Midbrain (tissue), 1 donor: Measurements from ENCODE around the gene KCNQ4.

Experiments used
- DNase-seq: peaks from one replicate; lab custom pipeline; 2025; lab: John Stamatoyannopoulos, UW

The KCNQ4 gene

DNA sequence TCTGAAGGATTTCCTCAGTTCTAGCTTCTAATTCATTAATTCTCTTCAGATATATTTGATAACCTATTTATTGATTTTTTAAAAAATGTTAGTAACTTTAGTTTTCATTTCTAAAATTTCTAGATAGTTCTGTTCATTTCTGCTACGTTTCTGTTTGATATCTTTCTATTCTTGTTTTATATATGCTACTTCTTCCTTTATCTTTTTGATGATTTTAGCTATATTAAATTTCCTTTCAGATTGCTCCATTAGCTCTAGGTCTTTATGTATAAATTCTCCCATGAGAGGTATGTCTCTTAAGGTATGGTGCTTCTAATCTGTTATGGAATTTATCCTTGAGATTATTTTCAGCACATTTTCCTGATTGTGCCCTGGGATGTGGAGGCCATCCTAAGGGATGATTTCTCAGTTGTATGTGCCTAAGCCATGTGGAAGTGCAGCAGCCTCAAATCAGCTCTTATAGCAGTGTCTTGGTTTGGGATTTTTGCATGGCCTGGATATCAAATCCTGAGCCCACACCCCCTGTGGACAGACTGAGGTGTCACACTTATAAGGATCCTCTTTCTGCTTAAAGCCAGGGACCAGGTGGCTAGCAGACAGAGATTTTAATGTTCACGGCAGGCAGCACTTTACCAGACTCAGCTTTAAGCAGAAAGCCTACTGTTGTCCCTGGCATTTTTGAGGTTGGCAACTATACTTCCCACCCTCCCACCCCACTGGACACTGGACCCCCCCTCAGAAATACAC is 6.2 kb upstream of the KCNQ4 start:
- DNase-seq, result no peak

DNA sequence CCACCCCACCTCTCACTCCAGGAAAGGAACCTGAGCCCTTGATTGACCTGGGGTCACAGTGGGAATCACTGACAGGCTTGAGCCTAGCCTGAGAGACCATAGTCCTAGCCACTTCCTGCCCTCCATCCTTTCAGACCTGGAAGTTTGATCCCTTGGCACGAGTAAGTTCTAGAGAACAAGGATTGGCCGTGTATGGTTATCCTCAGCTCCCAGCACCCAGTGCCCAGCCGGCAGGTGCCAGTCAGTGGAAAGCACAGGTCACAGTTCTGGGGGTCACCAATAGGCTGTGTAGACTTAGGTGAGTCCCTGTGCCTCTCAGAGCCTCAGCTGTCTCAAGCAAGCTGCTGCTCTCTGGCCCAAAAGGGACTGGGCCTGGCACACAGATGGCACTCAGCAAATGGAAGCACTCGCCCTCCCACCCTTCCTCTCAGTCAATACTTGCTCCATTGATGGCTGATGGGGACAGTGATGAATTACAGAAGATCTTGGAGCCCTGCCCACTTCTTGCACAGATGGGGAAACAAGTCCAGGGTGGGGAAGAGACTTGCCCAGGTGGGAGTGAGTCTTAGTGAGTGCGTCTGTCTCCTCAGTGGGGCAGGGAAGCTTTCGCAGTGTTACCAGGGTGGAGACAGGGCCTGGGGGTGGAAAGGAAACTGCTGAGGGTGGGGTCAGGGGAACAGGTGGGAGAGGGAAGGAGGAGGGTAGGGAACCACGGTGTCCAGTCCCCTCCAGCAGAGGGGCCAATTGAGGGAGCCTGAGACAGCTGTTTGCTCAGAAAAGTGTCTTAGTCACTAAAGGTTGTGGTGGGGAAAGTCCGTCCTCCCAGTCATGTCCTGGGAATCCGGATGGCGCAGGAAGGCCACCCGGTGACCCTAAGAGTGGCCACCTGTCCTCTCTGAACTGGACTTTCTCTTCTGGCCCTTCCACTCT is 2.6 kb upstream of the KCNQ4 start:
- DNase-seq, result no peak

DNA sequence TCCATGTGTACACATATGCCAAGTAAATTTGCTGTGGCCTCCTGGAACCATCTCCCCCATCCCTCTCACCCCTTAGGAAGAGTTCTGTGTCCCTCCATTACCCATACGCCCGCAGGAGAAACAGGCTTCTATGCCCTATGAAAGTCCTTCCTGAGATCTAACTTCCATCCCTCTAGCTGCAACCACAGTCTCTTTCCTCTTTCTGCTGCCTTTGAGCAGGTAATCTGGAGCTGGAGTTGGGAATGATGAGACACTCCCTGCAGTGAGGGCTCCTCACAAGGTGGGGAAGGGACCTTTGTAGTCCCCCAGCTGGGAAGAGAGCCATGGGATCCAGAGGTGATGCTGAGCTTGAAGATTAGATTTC is 2.0 kb upstream of the KCNQ4 start:
- DNase-seq, result no peak

DNA sequence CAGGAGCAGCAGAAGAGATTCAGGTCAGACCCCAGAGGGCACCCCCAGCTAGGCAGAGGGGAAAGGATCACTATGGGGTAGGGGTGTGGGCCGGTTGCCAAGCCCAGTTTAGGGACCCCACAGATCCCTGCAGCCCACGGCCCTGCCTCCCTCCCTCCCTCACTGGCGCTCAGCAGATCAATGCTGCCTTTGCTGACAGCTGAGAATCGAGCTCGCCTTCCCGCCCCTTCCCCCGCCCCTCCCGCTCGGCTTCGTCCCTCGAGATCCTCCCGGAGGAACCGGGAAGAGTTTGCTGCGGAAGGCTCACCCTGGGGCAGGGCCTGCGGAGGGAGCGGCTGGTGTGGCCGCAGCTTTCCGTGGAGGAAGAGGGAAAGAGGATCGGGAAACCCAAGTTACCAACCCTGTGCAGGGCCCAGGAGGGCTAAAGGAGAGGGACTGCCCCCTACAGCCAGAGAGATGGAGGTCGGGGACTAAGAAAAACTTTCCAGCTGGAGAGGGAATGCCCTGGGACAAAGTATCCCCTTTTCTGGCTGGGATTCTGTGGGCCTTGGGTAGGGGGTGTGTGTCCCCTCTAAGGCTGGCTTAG is 1.1 kb upstream of the KCNQ4 start:
- DNase-seq, result no peak

DNA sequence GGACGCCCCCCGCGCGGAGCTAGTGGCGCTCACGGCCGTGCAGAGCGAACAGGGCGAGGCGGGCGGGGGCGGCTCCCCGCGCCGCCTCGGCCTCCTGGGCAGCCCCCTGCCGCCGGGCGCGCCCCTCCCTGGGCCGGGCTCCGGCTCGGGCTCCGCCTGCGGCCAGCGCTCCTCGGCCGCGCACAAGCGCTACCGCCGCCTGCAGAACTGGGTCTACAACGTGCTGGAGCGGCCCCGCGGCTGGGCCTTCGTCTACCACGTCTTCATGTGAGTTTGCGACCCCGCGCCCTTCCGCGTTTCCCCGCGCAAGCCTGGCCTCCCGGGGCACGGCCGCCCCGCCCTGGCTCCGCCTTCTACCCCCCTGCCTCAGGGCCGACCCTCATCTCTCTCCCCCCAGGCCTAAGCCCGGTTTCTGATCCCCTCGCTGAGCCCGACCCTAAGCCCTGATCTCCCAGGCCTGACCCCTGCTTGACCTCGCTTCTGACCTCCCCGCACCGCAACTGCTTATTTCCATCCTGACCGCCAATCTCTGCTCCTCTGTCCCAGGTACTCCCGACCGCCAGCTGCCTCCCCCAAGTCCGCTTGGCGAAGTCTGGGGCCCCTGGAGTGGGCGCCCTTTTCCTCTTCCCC is 669 bp downstream of the KCNQ4 start:
- DNase-seq, result no peak

DNA sequence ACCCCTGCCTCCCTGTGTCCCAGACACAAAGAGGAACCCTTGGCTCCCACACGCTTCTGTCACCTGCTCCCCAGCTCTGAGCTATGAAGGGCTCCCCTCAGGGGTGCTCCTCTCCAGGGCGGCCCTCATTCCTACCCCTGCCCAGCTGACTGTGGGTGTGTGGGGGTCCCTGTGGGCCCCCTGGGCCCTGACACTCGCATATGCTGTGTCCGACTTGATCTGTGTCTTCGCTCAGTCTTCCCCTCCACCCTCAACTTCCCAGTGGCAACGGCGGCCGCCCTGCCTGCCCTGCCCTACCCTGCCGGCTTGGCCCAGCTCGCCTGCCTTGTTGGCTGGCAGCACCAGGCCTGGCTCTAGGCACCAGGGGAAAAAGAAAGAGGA is 1.2 kb downstream of the KCNQ4 start:
- DNase-seq, result no peak

DNA sequence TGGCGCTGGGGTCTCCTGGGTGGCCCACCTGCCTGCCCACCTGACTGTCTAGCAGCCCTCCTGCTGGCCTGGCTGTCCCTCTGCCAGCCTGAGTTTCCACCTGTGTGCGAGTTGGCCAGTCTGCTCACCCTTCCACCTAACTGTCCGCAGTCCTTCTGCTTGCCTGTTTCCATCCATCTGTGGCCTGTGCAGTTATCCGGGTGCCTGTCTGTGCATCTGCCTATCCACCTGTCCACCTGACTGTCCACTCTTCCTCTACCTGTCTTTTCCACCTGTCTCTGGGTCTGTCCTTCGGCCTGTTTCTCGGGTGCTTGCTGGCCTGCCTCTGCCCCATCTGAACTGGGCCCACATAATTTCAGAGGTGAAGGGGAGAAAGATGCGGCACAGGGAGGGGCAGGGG is 1.9 kb downstream of the KCNQ4 start:
- no peak for DNase-seq

DNA sequence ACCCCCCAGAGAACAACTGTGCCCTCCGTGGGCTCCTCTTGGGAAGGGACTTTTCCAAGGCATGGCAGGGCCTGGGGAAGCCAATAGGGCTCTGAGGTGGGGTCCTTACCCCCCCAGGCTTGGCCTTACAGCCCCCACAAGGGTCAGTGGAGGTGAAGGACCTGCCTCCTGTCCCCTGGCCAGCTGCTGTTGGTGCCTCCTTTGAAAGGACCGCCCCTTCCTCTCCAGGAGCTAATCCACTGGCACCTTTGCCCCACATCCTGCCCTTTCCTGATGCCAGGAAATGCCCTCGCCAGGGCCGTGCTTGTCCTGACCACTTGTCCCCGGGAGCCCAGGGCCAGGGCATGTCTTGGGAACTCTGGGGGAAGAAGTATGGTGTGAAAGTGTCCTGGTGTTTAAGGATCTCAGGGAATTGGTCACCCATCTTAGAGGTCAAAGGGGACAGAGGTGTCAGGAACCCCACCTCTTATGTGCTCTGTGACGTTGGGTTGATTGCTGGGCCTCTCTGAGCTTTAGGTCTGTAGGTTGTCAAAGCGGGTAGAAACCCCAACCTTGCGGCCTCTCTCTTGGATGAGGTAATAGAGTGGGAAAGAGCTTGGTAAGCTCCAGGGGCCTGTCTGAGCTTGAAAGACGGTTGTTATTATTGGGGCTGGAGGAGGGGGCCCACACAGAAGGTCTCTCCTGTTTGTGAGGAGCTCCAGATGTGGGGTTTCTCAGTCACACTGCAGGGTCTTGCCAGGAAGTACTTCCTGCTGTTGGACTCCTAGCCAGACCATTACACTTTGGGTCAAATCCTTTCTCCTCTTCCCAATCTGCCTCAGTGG is 2.8 kb downstream of the KCNQ4 start:
- DNase-seq, result no peak

DNA sequence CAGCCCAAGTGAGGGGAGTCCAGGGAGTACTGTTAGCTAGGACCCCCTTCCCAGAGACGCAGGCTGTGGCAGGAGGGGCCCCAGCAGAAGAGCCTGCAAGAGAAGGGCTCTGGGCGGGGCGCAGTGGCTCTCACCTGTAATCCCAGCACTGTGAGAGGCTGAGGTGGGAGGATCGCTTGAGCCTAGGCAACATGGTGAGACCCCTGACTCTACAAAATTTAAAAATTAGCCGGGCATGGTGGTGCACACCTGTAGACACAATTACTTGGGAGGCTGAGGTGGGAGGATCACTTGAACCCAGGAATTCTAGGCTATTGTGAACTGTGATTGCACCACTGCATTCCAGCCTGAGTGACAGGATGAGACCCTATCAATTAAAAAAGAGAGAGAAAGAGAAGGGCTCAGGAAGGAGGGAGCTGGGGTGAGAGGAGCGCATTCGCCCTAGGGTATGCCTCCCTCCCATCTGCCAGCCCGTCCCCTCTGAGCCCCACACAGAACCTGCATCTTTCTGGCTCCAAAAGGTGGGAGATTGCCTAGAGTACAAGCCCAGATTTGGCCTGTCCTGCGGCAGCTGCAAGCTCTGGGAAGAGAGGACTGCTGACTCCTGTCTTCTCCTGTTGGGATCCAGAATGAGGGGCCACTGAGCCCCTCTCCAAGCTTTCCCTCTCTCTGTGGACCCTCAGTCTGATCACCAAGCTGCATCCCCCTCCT is 3.6 kb downstream of the KCNQ4 start:
- no peak for DNase-seq

DNA sequence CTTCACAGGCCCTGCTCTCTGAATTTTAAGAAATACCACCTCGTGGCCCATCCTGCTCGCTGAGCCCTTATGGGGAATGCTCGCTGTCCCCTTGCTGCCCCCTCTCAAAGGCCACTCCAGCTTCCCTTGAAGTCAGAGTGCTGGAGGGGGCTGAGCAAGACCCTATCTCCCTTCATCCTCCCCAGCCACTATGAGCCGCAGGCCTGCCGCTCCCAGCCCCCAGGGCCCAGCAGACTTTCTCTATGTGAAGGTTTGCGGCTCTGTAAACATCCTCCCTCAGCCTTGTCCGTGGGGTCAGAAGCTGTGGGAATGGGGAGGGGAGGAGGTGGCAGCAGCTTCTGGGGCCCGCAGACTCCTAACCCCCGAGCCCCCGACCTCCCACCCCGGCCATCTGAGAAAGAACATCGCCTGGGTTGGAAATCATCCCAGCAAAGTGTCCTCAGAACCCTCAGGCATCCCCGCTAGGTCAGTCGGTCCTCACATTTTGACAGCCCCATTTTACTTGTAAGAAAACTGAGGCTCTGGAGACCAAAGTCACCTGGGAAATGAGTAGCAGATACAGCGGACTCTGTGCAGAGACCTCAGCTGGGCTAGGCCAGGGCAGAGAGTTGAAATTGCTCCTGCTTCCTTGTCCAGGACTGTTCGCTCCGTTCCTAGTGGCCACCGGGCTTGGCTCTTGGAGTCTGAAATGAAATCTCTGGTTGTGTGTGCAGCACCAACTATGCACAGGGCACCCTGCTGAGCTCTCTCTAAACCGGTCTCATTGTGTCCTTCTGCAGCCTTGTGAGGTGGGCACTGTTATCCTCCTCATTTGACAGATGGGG is 4.4 kb downstream of the KCNQ4 start:
- no peak for DNase-seq

DNA sequence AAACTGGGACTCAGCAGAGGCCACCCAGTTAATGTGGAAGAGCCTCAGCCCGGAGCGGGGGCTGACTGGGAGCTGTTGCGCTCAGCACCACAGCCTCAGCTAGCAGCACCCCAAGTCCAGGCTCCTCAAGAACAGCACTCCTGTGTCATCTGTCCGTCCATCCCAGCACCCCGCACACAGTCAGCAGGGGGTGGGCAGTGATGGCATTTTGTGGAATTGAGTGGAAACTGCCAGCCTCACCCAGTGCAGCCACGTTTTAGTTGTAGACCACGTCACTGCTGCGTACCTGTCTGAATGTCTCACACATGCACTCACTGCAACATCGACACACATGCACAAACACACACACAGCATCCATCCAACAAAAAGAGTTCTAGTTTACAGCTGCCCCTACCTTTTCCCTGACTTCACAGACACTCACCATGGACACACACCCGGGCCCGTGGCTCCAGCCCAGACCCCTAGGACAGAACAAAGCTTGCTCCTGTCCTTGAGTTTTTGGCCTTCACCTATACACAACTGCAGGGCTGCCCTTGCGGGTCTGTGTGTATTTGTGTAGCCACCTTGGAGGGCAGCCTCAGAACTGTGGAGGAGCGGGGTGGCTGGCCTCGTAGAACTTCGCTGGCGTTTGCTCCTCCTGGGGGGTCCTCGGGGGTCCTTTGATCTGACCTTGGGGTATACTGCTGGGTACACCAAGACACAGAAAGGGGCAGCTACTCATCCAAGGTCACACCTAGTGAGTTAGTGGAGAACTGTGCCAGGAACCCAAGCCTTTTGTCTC is 5.2 kb downstream of the KCNQ4 start:
- no peak for DNase-seq

DNA sequence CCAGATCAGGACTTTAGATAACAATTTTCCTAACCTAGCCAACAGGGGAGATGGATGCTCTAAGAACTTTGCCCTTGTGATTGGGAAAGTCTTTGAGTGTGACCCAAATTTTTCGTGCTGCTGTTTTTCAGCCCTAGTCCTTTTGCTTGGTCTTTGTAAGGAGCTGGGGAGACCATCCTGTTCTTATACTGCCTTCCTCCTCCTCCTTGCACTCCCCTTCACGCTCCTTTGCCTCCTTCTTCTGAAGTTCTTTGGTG is 5.7 kb downstream of the KCNQ4 start:
- no peak for DNase-seq

DNA sequence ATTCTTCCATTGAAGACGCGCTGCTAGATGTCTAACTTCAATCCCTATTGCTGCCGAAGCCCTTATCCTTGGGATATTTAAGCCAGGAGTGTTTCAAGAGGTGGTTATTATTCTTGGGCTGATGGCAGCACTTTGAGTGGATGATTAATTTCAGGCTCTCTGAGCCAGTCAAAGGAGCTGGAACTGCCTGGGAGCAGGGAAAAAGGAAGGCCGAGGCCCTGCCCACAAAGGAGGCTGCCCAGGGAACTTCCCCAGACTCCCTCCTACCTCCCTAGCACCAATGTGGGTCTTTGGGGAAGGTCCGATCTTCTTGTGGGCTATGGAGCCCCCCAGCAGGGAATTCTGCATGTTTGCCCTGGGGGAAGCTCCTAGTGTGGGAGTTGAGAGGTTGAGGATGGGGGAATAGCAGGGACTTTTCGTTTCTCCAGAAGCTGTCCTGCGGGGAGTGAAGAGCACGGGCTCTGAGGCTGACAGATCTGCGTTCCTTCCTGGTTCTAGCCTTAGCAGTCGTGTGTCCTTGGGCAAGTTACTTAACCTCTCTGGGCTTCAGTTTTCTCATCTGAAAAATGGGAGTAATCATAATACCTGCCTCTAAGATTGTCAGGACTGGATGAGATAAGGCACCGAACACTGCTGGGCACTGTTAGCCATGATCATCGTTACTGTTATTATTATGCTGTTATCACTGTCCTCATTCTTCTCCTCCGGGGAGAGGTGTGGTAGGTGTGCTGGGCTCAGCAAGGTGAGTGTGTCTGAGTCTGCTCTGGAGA is 6.3 kb downstream of the KCNQ4 start:
- DNase-seq, result no peak

DNA sequence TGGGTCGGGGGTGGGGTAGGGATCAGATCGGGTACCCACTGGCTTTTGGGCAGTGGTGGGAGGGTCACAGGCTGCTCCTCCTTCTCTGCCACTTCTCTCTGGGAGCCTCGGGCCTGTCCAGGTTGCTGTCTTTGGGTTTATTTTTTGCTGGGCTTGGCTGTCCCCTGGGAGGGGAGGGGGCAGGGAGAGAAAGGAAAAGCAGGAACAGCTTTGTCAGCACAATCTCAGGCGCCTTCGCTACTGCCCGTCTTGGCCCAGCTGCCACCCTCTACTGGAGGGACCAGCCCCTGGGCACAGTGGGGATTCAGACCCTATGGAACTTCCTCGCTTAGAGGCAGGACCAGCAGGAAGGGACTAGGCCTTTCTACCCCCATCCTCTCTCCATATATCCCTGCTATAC is 8.4 kb downstream of the KCNQ4 start:
- no peak for DNase-seq

DNA sequence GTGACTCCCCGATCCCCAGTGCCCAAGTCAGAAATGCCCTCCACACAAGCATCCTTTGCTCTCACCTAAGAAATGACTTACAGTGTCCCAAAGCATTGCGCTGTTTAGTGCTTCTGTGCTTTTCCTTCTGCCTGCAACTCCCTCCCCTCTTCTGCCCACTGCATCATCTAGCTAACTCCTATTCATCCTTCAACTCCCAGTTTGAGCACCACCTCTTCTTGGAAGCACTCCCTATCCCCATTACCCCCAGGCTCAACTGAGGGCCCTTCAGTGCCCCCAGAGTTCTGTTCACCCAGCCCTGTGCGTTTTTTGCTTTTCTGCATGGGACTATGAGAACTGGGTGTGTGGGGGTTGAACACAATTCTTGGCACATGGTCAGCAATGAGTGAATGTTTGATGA is 10.0 kb downstream of the KCNQ4 start:
- DNase-seq, result no peak

DNA sequence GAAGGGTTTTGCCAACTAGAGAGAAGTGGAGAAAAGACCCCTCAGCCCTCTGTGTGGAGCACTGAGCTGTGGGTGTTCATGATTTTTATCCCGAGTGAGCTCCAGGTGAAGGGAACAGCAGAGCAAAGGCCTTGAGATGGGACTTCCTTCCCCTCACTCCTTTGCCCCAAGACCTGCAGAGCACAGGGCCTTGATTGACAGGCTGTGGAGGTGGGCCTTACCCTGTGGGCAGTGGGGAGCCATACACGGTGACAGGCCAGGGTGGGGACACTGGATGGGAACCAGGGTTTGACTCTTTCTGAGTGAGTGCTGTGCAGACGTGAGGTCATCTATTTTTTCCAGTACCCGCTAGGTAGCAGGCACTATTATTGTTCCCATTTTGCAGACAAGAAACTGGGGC is 10.5 kb downstream of the KCNQ4 start:
- no peak for DNase-seq

DNA sequence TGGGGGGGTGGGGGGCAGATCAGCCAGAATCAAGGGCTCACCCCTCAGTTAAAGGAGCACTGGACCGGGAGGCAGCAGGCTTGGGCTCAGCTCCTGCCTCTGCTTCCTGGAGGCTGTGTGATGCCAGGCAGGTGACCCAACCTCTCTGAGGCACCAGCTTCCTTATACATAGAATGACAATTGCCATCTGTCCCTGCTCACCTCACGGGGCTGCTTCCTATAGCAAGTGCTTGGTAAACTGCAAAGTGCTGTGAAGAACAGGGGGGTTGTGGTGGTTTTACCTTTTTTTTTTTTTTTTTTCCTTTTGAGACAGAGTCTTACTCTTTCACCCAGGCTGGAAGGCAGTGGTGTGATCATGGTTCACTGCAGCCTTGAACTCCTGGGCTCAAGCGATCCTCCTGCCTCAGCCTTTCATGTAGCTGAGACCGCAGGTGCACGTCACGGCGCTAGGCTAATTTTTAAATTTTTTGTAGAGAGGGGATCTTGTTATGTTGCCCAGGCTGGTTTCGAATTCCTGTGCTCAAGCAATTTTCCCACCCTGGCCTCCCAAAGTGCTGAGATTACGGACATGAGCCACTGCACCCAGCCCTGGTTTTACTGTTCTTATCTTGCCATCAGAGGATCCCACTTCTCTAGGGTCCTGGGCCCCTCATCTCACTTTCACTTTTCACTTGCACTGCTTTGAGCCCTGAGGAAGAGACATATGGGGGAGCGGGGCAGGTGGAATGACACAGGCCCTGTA is 11.6 kb downstream of the KCNQ4 start:
- no peak for DNase-seq
